ENCODE results near the gene ORC1.

Gene ORC1

DNA sequence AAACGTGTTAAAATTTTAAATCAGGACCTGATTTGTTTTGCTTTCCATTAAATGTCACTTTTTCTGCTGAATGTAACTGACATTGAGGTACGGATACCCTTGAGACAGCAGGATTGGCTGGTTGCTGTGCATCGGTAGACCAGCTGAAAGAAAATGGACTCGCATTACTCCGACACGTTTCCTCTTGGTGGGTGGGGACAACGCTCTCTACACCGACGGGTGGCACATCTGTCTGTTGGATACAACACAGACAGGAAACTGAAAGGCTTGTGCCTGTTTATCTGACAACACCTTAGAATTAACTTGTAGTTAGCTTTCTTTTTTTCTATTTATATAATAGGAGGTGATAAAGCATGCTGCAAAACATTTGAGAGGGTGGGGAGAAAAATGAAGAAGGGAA, 19.5 kb upstream of the ORC1 start:
- no peak overlapping the region for H3K4me3 ChIP-seq (ENCODE audit: low read length)
- no peaks in the 10 kb centered on the region for H3K4me1 ChIP-seq (ENCODE audit: control insufficient read depth, insufficient read depth, low read length)
- no peaks in the 10 kb centered on the region for H3K9me3 ChIP-seq (ENCODE audit: control insufficient read depth, low read length)
- H3K36me3 ChIP-seq (ENCODE audit: control insufficient read depth, insufficient read depth, low read length, severe bottlenecking), result peaks cover 67% of the 10 kb centered on the region
- H3K9ac ChIP-seq (ENCODE audit: low read length), result no peak overlapping the region
- DNase-seq (ENCODE audit: low read depth), result no peak
- no peaks in the 10 kb centered on the region for H3K27me3 ChIP-seq (replicated peaks; ENCODE audit: control insufficient read depth, insufficient read depth, low read length)

- Histone ChIP-seq H3K4me1 (ENCODE audit: control insufficient read depth, insufficient read depth, low read length) (no peaks in the 10 kb centered on the region), H3K9me3 (ENCODE audit: control insufficient read depth, low read length) (no peaks in the 10 kb centered on the region), H3K4me3 (ENCODE audit: low read length) (no peak overlapping the region), H3K9ac (ENCODE audit: low read length) (no peak overlapping the region), H3K27me3 (replicated peaks; ENCODE audit: control insufficient read depth, insufficient read depth, low read length) (no peaks in the 10 kb centered on the region), H3K36me3 (ENCODE audit: control insufficient read depth, insufficient read depth, low read length, severe bottlenecking) (peaks cover 74% of the 10 kb centered on the region)
- no peak for DNase-seq (ENCODE audit: low read depth)
Observed at GRCh38 chr1:52423055-52423454, 18.8 kb upstream of the ORC1 start.

GRCh38 chr1:52420713-52421112, 16.5 kb upstream of the ORC1 start:
- H3K4me3 ChIP-seq (ENCODE audit: low read length), result no peak overlapping the region
- H3K36me3 ChIP-seq (ENCODE audit: control insufficient read depth, insufficient read depth, low read length, severe bottlenecking), result peaks cover 90% of the 10 kb centered on the region
- no peak overlapping the region for H3K9ac ChIP-seq (ENCODE audit: low read length)
- no peaks in the 10 kb centered on the region for H3K9me3 ChIP-seq (ENCODE audit: control insufficient read depth, low read length)
- H3K27me3 ChIP-seq (replicated peaks; ENCODE audit: control insufficient read depth, insufficient read depth, low read length), result no peaks in the 10 kb centered on the region
- no peak for DNase-seq (ENCODE audit: low read depth)
- no peaks in the 10 kb centered on the region for H3K4me1 ChIP-seq (ENCODE audit: control insufficient read depth, insufficient read depth, low read length)

DNA sequence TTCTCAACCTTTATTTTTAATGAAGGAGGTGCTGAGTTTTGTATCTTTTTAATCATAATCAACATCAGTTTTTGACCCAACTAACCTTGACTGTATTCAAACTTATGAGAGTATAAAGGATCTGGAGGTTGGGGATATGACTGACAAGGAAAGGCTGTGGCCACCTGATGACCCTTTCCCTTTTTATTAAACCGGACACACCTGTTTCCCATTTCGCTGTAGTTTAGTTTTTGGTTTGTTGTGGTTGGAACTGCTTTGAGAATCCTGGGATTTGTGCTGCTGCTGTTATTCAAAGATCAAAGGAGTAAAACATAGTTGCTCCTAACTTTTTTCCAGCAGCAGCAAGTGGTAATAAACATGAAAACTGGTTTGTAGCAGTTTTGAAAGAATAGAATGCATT, 12.6 kb upstream of the ORC1 start:
- Histone ChIP-seq H3K4me1 (ENCODE audit: control insufficient read depth, insufficient read depth, low read length) (no peaks in the 10 kb centered on the region), H3K9ac (ENCODE audit: low read length) (no peak overlapping the region), H3K36me3 (ENCODE audit: control insufficient read depth, insufficient read depth, low read length, severe bottlenecking) (peaks cover 94% of the 10 kb centered on the region), H3K9me3 (ENCODE audit: control insufficient read depth, low read length) (no peaks in the 10 kb centered on the region), H3K27me3 (replicated peaks; ENCODE audit: control insufficient read depth, insufficient read depth, low read length) (no peaks in the 10 kb centered on the region), H3K4me3 (ENCODE audit: low read length) (no peak overlapping the region)
- no peak for DNase-seq (ENCODE audit: low read depth)

GRCh38 chr1:52414942-52415341, 10.7 kb upstream of the ORC1 start:
- H3K36me3 ChIP-seq (ENCODE audit: control insufficient read depth, insufficient read depth, low read length, severe bottlenecking), result peaks cover 90% of the 10 kb centered on the region
- no peaks in the 10 kb centered on the region for H3K4me1 ChIP-seq (ENCODE audit: control insufficient read depth, insufficient read depth, low read length)
- H3K4me3 ChIP-seq (ENCODE audit: low read length), result no peak overlapping the region
- DNase-seq (ENCODE audit: low read depth), result no peak
- no peak overlapping the region for H3K9ac ChIP-seq (ENCODE audit: low read length)
- H3K27me3 ChIP-seq (replicated peaks; ENCODE audit: control insufficient read depth, insufficient read depth, low read length), result no peaks in the 10 kb centered on the region
- H3K9me3 ChIP-seq (ENCODE audit: control insufficient read depth, low read length), result no peaks in the 10 kb centered on the region

- no peak for DNase-seq (ENCODE audit: low read depth)
- Histone ChIP-seq H3K4me3 (ENCODE audit: low read length) (no peak overlapping the region), H3K9me3 (ENCODE audit: control insufficient read depth, low read length) (no peaks in the 10 kb centered on the region), H3K36me3 (ENCODE audit: control insufficient read depth, insufficient read depth, low read length, severe bottlenecking) (peaks cover 93% of the 10 kb centered on the region), H3K9ac (ENCODE audit: low read length) (no peak overlapping the region), H3K4me1 (ENCODE audit: control insufficient read depth, insufficient read depth, low read length) (no peaks in the 10 kb centered on the region), H3K27me3 (replicated peaks; ENCODE audit: control insufficient read depth, insufficient read depth, low read length) (no peaks in the 10 kb centered on the region)
Observed at GRCh38 chr1:52413410-52413989, 9.3 kb upstream of the ORC1 start.

DNA sequence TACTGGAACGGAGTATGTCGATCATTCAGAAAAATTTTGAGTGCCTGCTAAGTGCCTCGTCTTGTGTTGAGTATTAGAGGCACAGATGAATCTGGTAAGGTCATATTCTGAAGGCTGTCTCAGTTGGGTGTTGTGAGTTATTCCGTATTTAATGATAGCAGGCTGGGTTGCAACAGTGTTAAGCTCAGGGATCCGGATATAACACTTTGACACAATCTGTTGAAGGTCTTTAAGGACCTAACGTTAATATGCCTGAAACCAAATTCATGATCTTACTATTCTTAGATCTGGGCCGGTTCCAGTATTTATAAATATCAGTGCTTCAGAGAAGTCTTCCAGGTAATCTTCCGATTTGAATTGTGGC, 734 bp upstream of the ORC1 start:
- peaks cover 9% of the 10 kb centered on the region for H3K4me1 ChIP-seq (ENCODE audit: control insufficient read depth, insufficient read depth, low read length)
- H3K27me3 ChIP-seq (replicated peaks; ENCODE audit: control insufficient read depth, insufficient read depth, low read length), result no peaks in the 10 kb centered on the region
- H3K9me3 ChIP-seq (ENCODE audit: control insufficient read depth, low read length), result no peaks in the 10 kb centered on the region
- H3K9ac ChIP-seq (ENCODE audit: low read length), result peak overlapping the region; percentile 96
- DNase-seq (ENCODE audit: low read depth), result no peak
- H3K4me3 ChIP-seq (ENCODE audit: low read length), result peak overlapping the region; percentile 99
- peaks cover 22% of the 10 kb centered on the region for H3K36me3 ChIP-seq (ENCODE audit: control insufficient read depth, insufficient read depth, low read length, severe bottlenecking)

DNA sequence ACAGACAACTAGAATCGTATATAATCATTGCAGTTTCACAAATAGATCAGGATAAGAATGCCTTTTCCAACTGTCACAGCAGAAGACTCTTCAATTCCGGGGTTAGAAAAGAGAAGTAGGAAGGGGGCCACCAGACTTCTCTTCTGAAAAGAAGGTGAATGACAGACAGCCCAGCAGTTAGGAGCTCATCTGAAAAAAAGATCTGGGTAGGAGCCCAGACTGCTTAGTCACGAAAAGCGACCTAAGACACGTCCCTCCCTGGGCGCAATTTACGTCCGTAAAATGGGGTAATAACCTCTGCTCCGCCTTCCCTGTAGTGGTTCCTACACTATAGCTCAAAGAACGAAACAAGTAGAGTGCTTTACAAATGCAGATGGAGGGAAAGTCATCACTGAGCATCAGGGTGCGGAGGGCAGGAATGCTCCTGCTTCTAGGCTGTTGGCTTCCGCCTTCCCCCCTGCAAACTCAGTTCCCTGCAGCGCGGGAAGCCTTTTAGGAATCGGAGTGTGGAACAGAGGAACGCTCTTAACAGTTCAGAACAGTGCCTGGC, 582 bp downstream of the ORC1 start:
- Histone ChIP-seq H3K4me3 (ENCODE audit: low read length) (peak overlapping the region; percentile 99), H3K27me3 (replicated peaks; ENCODE audit: control insufficient read depth, insufficient read depth, low read length) (no peaks in the 10 kb centered on the region), H3K36me3 (ENCODE audit: control insufficient read depth, insufficient read depth, low read length, severe bottlenecking) (peaks cover 10% of the 10 kb centered on the region), H3K9ac (ENCODE audit: low read length) (peak overlapping the region; percentile 96), H3K9me3 (ENCODE audit: control insufficient read depth, low read length) (no peaks in the 10 kb centered on the region), H3K4me1 (ENCODE audit: control insufficient read depth, insufficient read depth, low read length) (peaks cover 9% of the 10 kb centered on the region)
- peak; percentile 80 for DNase-seq (ENCODE audit: low read depth)

- Histone ChIP-seq H3K4me3 (ENCODE audit: low read length) (no peak overlapping the region), H3K9me3 (ENCODE audit: control insufficient read depth, low read length) (no peaks in the 10 kb centered on the region), H3K9ac (ENCODE audit: low read length) (no peak overlapping the region), H3K36me3 (ENCODE audit: control insufficient read depth, insufficient read depth, low read length, severe bottlenecking) (peaks cover 4% of the 10 kb centered on the region), H3K27me3 (replicated peaks; ENCODE audit: control insufficient read depth, insufficient read depth, low read length) (no peaks in the 10 kb centered on the region), H3K4me1 (ENCODE audit: control insufficient read depth, insufficient read depth, low read length) (peaks cover 9% of the 10 kb centered on the region)
- DNase-seq (ENCODE audit: low read depth), result no peak
Observed at GRCh38 chr1:52402860-52403240, 1.4 kb downstream of the ORC1 start.

DNA sequence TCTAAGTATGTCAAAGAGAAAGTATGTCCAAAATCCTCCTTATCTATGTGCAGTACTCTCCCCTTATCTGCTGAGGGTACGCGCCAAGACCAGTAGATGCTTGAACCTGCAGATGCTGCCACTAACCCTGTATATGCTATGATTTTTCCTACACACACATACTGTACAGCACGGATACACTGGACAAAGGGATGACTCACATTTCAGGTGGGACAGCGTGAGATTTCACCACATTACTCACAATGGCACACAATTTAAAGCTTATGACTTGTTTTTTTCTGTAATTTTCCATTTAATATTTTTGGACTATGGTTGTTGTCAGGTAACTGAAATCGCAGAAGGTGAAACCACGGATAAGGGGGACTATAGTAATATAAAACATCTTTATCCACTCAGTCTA, 4.1 kb downstream of the ORC1 start:
- H3K36me3 ChIP-seq (ENCODE audit: control insufficient read depth, insufficient read depth, low read length, severe bottlenecking), result no peaks in the 10 kb centered on the region
- DNase-seq (ENCODE audit: low read depth), result no peak
- no peaks in the 10 kb centered on the region for H3K27me3 ChIP-seq (replicated peaks; ENCODE audit: control insufficient read depth, insufficient read depth, low read length)
- H3K4me3 ChIP-seq (ENCODE audit: low read length), result no peak overlapping the region
- peaks cover 2% of the 10 kb centered on the region for H3K4me1 ChIP-seq (ENCODE audit: control insufficient read depth, insufficient read depth, low read length)
- H3K9ac ChIP-seq (ENCODE audit: low read length), result no peak overlapping the region
- H3K9me3 ChIP-seq (ENCODE audit: control insufficient read depth, low read length), result no peaks in the 10 kb centered on the region

DNA sequence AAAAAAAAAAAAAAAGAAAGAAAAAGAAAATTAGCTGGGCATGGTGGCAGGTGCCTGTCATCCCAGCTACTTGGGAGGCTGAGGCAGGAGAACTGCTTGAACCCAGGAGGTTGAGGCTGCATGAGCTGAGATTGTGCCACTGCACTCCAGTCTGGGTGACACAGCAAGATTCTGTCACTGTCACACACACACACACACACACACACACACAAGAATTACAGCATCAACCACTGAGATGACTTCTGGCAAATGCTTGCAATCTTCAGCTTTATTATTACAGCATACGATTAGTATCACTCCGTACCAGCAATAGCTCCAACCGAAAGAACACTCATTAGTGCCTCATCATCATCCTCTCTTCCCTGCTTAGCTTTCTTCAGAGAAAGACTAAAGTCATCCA, 4.6 kb downstream of the ORC1 start:
- DNase-seq (ENCODE audit: low read depth), result no peak
- Histone ChIP-seq H3K9ac (ENCODE audit: low read length) (no peak overlapping the region), H3K27me3 (replicated peaks; ENCODE audit: control insufficient read depth, insufficient read depth, low read length) (no peaks in the 10 kb centered on the region), H3K4me1 (ENCODE audit: control insufficient read depth, insufficient read depth, low read length) (no peaks in the 10 kb centered on the region), H3K36me3 (ENCODE audit: control insufficient read depth, insufficient read depth, low read length, severe bottlenecking) (no peaks in the 10 kb centered on the region), H3K4me3 (ENCODE audit: low read length) (no peak overlapping the region), H3K9me3 (ENCODE audit: control insufficient read depth, low read length) (no peaks in the 10 kb centered on the region)

GRCh38 chr1:52393174-52393573, 11.0 kb downstream of the ORC1 start:
- Histone ChIP-seq H3K4me1 (ENCODE audit: control insufficient read depth, insufficient read depth, low read length) (no peaks in the 10 kb centered on the region), H3K9me3 (ENCODE audit: control insufficient read depth, low read length) (no peaks in the 10 kb centered on the region), H3K27me3 (replicated peaks; ENCODE audit: control insufficient read depth, insufficient read depth, low read length) (no peaks in the 10 kb centered on the region), H3K9ac (ENCODE audit: low read length) (no peak overlapping the region), H3K36me3 (ENCODE audit: control insufficient read depth, insufficient read depth, low read length, severe bottlenecking) (no peaks in the 10 kb centered on the region), H3K4me3 (ENCODE audit: low read length) (no peak overlapping the region)
- no peak for DNase-seq (ENCODE audit: low read depth)
